Activated naive CD4-positive, alpha-beta T cell treated with anti-CD3 and anti-CD28 coated beads for 36 hours (primary cell): ENCODE results near the gene SAPCD2. TPM values are rescaled to one million over a fixed set of nuclear protein-coding genes. Genes with fewer than 3 reads are reported as not detected.

Experiments used
- CTCF ChIA-PET: fragments of 350-600 bp; sonication (Branson Sonifier 250); formaldehyde crosslinking; loops from one replicate; lab custom pipeline; 2021; ENCODE audit warnings: antibody characterized with exemption; lab: Charles Lee
- DNase-seq: peaks from one replicate; pipeline ENCODE4 v3.0.0-alpha.2; 2020
- H3K27ac Mint-ChIP-seq: one replicate; pipeline ENCODE4 v1.8.0; 2021; ENCODE audit warnings: mild to moderate bottlenecking, mixed read lengths
- H3K27me3 Mint-ChIP-seq: one replicate; pipeline ENCODE4 v1.8.0; 2021; ENCODE audit warnings: low read depth, mixed read lengths
- H3K36me3 Mint-ChIP-seq: one replicate; pipeline ENCODE4 v1.8.0; 2021; ENCODE audit warnings: low read depth, mixed read lengths
- H3K4me1 Mint-ChIP-seq: one replicate; pipeline ENCODE4 v1.8.0; 2021; ENCODE audit warnings: low read depth, mixed read lengths
- H3K4me3 Mint-ChIP-seq: one replicate; pipeline ENCODE4 v1.8.0; 2021; ENCODE audit warnings: mild to moderate bottlenecking, moderate library complexity, mixed read lengths
- H3K9me3 Mint-ChIP-seq: one replicate; pipeline ENCODE4 v1.8.0; 2021; ENCODE audit warnings: mixed read lengths
- intact Hi-C: fragments of 100-400 bp; cut with micrococcal nuclease; formaldehyde crosslinking; loops from one replicate; pipeline ENCODE4 v1.15.1; 2023
- total RNA-seq, 2 experiments: library from RNA; stranded (reverse); gene quantifications; one replicate each; pipeline ENCODE4 v1.2.3, GENCODE V29; 2021

Gene SAPCD2
- total RNA-seq, 2 experiments from 2014 or later, result 3.8 to 3.9 TPM

DNA sequence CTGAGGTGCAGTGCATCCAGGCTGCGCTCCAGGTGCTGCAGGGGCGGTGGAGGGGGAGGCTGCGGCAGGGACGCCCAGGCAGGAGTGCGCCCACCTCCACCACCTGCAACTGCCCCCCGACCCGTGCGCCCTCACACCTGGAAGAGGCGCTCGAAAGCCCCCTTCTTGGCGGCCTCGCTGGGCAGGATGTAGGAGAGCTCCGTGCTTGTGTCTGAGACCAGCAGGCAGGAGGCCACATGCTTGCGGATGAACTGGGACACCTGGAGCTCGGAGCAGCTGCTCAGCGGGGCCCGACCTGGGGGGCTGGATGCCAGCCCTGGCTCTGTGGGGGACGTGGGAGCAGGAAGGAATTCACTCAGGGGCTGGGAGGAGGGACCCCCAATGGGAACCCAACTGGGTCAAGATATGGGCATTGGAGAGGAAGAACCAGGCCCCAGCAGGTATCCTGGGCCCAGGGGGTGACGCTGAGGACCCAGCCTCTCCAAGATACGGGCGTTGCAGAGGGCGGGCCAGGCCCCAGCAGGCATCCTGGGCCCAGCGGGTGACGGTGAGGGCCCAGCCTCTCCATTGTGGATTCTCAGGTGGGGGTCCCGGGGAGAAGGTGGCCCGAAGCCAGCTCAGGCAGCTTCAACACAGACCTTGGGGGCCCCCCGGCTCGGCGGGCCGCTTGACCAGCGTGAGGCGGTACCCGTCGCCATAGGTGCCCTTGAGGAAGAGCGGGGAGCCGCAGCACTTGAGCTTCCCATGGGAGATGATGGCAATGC lies 55.4 kb downstream of the SAPCD2 start:
- intact Hi-C loops, result no loop called here

DNA sequence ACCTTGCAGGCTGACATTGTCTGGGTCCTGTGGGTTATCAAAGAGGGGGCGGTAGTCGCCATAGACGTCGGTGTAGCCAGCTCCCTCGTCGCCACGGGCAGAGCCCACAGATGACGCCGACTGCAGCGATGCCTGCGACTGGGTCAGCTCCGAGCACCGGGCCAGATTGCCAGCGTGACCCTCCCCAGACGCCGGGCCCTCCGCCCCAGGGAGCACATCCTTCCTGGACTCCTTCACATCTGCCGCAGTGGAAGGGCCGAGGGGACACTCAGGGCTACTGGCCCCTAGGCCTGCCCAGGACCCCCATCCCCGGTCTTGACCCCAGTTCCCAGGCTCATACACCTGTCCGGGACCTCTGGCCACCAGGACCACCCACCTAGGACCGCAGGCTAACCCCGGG lies 56.2 kb downstream of the SAPCD2 start:
- Mint-ChIP-seq H3K27me3 (no peaks in the 10 kb centered on the region), H3K4me1 (no peaks in the 10 kb centered on the region), H3K27ac (no peak overlapping the region), H3K36me3 (no peaks in the 10 kb centered on the region), H3K4me3 (no peak overlapping the region), H3K9me3 (no peaks in the 10 kb centered on the region)
- intact Hi-C loops, result no loop called here
- CTCF ChIA-PET, result no interaction called here
- DNase-seq, result no peak

More for the DNA sequence above, 55.4 kb downstream of the SAPCD2 start:
- Mint-ChIP-seq H3K4me1 (no peaks in the 10 kb centered on the region), H3K27ac (no peak overlapping the region), H3K9me3 (no peaks in the 10 kb centered on the region), H3K27me3 (no peaks in the 10 kb centered on the region), H3K4me3 (no peak overlapping the region), H3K36me3 (no peaks in the 10 kb centered on the region)
- CTCF ChIA-PET, result interaction anchor here (1.0 to 1.1 kb wide), 2 partner anchors 21 to 32 kb away, joined by 3 read pairs; no protein-coding TSS in a partner anchor
- DNase-seq, result no peak

DNA sequence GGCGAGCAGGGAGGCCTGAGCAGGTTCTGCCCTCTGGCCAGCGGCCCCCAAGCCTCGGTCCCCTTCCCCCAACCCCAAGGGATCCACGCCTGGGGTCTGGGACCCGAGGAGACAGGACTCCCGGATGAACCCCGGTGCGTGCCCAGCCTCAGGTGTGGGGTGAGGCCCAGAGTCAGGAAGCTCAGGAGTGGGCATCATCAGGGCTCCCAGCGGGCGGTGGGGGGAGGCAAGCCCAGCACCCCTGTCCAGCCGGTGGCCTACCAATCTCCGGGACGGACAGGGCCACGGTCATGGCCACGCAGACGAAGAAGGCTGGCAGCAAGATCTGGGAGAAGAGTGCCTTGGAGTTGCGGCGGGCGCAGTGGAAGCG lies 56.8 kb downstream of the SAPCD2 start:
- intact Hi-C loops, result no loop called here
- H3K36me3 Mint-ChIP-seq, result no peaks in the 10 kb centered on the region
- no peak overlapping the region for H3K27ac Mint-ChIP-seq
- H3K27me3 Mint-ChIP-seq, result no peaks in the 10 kb centered on the region
- CTCF ChIA-PET, result interaction anchor here (0.6 kb wide), 1 partner anchor 31 kb away, joined by 3 read pairs; no protein-coding TSS in a partner anchor
- no peak for DNase-seq
- no peak overlapping the region for H3K4me3 Mint-ChIP-seq
- no peaks in the 10 kb centered on the region for H3K4me1 Mint-ChIP-seq
- H3K9me3 Mint-ChIP-seq, result no peaks in the 10 kb centered on the region

DNA sequence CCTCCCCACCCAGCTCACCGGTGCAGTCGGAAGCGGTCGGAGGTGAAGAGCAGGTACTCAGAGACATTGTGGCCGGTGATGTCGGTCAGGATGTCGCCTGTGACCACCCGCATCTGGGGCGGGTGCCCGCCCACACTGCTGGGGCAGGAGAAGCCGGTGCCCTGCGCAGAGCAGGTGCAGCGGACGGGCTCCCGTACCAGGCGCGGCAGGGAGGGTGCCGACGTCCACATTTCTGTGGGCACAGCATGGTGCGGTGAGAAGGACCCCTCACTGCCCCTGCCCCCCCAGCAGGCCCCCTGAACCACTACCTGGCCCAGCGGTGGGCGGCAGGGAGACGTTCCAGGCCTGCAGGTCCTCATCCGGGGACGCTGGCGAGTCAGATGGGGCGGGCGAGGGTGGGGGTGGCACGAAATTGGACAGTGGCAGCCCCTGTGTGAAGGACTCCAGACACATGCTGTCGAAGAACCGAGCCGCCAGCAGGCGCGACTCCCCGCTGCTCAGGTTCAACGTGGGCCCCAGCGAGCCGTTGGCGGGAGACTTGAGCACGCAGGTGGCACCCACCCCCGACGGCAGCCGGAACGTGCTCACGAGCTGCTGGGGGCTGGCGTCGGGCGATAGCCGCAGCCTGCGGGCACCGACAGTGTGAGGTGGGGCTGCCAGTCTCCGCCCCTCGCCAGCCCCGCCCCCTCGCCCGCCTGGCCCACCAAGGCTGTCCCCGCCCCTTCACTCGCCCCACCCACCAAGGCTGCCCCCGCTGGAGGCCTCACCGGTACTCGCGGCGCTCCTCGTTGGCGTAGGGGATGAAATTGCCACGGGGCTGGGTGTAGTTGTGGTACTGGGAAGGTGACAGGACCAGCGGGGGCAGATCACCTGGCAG lies 57.4 kb downstream of the SAPCD2 start:
- CTCF ChIA-PET, result interaction anchor here (0.6 kb wide), 1 partner anchor 32 kb away, joined by 3 read pairs; no protein-coding TSS in a partner anchor
- no peak overlapping the region for H3K27ac Mint-ChIP-seq
- H3K4me3 Mint-ChIP-seq, result no peak overlapping the region
- no peaks in the 10 kb centered on the region for H3K4me1 Mint-ChIP-seq
- no peaks in the 10 kb centered on the region for H3K27me3 Mint-ChIP-seq
- intact Hi-C loops, result no loop called here
- DNase-seq, result no peak
- H3K36me3 Mint-ChIP-seq, result no peaks in the 10 kb centered on the region
- H3K9me3 Mint-ChIP-seq, result no peaks in the 10 kb centered on the region

Other genes with a start within 250 kb of the SAPCD2 start
- 1 to 10 TPM; 1.7 to 2.0 TPM for gene AJM1, start 228.1 kb downstream of the SAPCD2 start, total RNA-seq
- 100 to 1,000 TPM; 110 to 116 TPM for gene PHPT1, start 221.1 kb downstream of the SAPCD2 start, total RNA-seq
- gene MAMDC4, start 218.2 kb downstream of the SAPCD2 start, total RNA-seq, result 10 to 100 TPM; 15.9 to 16.1 TPM
- gene EDF1, start 204.2 kb downstream of the SAPCD2 start, total RNA-seq, result 100 to 1,000 TPM; 259 to 288 TPM
- gene TRAF2, start 184.0 kb downstream of the SAPCD2 start, total RNA-seq, result 10 to 100 TPM; 39.7 to 41.8 TPM
- 10 to 100 TPM; 44.0 to 47.8 TPM for gene FBXW5, start 125.8 kb downstream of the SAPCD2 start, total RNA-seq
- under 1 TPM in 1 of 2 experiments, not detected in 1; 0.83 TPM for gene C8G, start 125.3 kb downstream of the SAPCD2 start, total RNA-seq
- gene LCN12, start 118.3 kb downstream of the SAPCD2 start, total RNA-seq, result 1 to 10 TPM; 1.1 to 1.9 TPM
- not detected for gene PTGDS, start 93.1 kb downstream of the SAPCD2 start, total RNA-seq
- gene LCNL1, start 87.6 kb downstream of the SAPCD2 start, total RNA-seq, result not detected
- gene PAXX, start 78.1 kb downstream of the SAPCD2 start, total RNA-seq, result 10 to 100 TPM; 75.9 to 76.8 TPM
- not detected for gene CLIC3, start 74.0 kb downstream of the SAPCD2 start, total RNA-seq
- 1 to 10 TPM; 4.1 to 4.7 TPM for gene ABCA2, start 42.3 kb downstream of the SAPCD2 start, total RNA-seq
- not detected for gene FUT7, start 38.5 kb downstream of the SAPCD2 start, total RNA-seq
- 10 to 100 TPM; 14.2 to 15.9 TPM for gene NPDC1, start 24.4 kb downstream of the SAPCD2 start, total RNA-seq
- not detected for gene ENTPD2, start 16.5 kb downstream of the SAPCD2 start, total RNA-seq
- gene UAP1L1, start 7.0 kb upstream of the SAPCD2 start, total RNA-seq, result 1 to 10 TPM; 2.6 to 3.4 TPM
- gene MAN1B1, start 16.4 kb upstream of the SAPCD2 start, total RNA-seq, result 10 to 100 TPM; 18.7 to 18.9 TPM
- 100 to 1,000 TPM; 162 to 167 TPM for gene DPP7, start 44.2 kb upstream of the SAPCD2 start, total RNA-seq
- gene GRIN1, start 68.6 kb upstream of the SAPCD2 start, total RNA-seq, result under 1 TPM in 1 of 2 experiments, not detected in 1; 0.35 TPM
- gene LRRC26, start 99.5 kb upstream of the SAPCD2 start, total RNA-seq, result not detected
- gene TMEM210, start 101.5 kb upstream of the SAPCD2 start, total RNA-seq, result not detected
- 10 to 100 TPM; 34.8 to 36.6 TPM for gene ANAPC2, start 118.0 kb upstream of the SAPCD2 start, total RNA-seq
- gene SSNA1, start 118.1 kb upstream of the SAPCD2 start, total RNA-seq, result 10 to 100 TPM; 48.2 to 49.9 TPM
- gene TPRN, start 130.2 kb upstream of the SAPCD2 start, total RNA-seq, result 1 to 10 TPM; 2.1 to 2.6 TPM
- 10 to 100 TPM; 21.8 to 23.2 TPM for gene TMEM203, start 135.1 kb upstream of the SAPCD2 start, total RNA-seq
- 10 to 100 TPM; 25.3 to 26.1 TPM for gene NDOR1, start 135.1 kb upstream of the SAPCD2 start, total RNA-seq
- gene RNF208, start 151.7 kb upstream of the SAPCD2 start, total RNA-seq, result 1 to 10 TPM; 4.9 to 5.0 TPM
- gene CYSRT1, start 154.6 kb upstream of the SAPCD2 start, total RNA-seq, result under 1 TPM; 0.17 to 0.26 TPM
- not detected for gene RNF224, start 156.9 kb upstream of the SAPCD2 start, total RNA-seq
- not detected for gene SLC34A3, start 160.3 kb upstream of the SAPCD2 start, total RNA-seq
- gene TUBB4B, start 170.7 kb upstream of the SAPCD2 start, total RNA-seq, result 100 to 1,000 TPM; 193 to 196 TPM
- gene STPG3, start 180.7 kb upstream of the SAPCD2 start, total RNA-seq, result not detected
- 10 to 100 TPM; 47.0 to 47.1 TPM for gene NELFB, start 184.8 kb upstream of the SAPCD2 start, total RNA-seq
- 1 to 10 TPM in 1 of 2 experiments, under 1 TPM in 1; 0.93 to 1.1 TPM for gene TOR4A, start 207.2 kb upstream of the SAPCD2 start, total RNA-seq
- gene NRARP, start 231.7 kb upstream of the SAPCD2 start, total RNA-seq, result 1 to 10 TPM; 1.8 to 2.2 TPM